K562 treated with DMSO at 1 percent for 4 hours (cell line): Measurements from ENCODE around the gene CLCA2. TPM values are rescaled to one million over a fixed set of nuclear protein-coding genes. Genes with fewer than 3 reads are reported as not detected.

Source experiments
- total RNA-seq: library from RNA; unstranded; fragments of 300-600 nt; gene quantifications from 2 replicates; pipeline ENCODE4 v1.2.3, GENCODE V29; 2022; ENCODE audit not compliant: insufficient read depth

Gene CLCA2, protein sequence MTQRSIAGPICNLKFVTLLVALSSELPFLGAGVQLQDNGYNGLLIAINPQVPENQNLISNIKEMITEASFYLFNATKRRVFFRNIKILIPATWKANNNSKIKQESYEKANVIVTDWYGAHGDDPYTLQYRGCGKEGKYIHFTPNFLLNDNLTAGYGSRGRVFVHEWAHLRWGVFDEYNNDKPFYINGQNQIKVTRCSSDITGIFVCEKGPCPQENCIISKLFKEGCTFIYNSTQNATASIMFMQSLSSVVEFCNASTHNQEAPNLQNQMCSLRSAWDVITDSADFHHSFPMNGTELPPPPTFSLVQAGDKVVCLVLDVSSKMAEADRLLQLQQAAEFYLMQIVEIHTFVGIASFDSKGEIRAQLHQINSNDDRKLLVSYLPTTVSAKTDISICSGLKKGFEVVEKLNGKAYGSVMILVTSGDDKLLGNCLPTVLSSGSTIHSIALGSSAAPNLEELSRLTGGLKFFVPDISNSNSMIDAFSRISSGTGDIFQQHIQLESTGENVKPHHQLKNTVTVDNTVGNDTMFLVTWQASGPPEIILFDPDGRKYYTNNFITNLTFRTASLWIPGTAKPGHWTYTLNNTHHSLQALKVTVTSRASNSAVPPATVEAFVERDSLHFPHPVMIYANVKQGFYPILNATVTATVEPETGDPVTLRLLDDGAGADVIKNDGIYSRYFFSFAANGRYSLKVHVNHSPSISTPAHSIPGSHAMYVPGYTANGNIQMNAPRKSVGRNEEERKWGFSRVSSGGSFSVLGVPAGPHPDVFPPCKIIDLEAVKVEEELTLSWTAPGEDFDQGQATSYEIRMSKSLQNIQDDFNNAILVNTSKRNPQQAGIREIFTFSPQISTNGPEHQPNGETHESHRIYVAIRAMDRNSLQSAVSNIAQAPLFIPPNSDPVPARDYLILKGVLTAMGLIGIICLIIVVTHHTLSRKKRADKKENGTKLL
- not detected in 2 replicates for total RNA-seq

DNA sequence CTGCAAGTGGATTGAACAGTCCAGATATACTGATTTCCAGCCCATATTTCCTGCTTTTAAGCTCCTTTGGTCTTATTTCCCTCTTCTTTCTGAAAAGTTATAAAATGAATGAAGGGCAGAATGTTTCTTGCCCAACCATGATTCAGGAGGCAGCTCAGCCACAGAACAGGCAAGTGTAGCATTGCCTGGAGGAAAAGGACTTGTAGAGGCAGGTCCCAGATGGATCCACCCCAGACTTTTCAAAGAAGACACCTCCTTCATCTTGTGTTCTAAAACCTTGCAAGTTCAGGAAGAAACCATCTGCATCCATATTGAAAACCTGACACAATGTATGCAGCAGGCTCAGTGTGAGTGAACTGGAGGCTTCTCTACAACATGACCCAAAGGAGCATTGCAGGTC, at the start of gene CLCA2:
TSS of gene CLCA2 (plus strand) at position 299 of the 400 bp plus-strand sequence. CDS start at position 376, 77 bp downstream.

DNA sequence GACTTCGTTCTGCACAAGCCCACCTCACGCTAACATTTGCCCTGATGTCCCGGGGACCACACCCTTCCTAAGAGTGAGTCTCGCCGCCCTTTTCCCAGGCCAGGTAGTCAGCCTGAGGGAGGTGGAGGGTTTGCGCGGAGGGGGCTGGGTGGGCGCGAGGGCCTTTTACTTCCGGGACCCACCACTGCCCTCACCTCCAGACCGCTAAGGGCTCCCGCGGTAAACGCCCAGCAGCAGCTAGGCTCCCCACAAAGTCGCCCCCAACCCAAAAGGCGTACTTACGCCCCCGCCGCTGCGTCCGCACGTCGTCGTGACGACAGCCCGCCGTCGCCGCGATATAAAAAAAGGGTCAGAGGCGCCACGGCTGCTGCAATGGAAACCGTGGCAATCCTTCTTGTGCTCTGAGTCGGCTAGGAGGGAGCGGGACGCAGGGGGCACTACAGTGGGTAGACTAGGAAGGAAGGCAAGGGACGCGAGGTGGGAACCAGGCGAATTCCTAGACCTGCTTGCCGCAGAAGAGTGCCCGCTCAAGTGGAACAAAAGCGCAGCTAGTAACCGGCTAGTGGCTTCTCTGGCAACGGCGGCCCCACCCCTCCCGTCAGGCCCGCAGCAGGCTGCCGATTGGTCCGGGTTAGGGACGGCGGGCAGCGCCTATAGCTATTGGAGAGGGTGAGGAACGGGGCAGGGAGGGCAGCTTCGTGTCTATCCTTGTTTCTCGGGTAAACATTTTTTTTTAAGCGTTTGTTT, 28.0 kb upstream of the CLCA2 start, which contains the start of gene ODF2L:
TSS of gene ODF2L (minus strand) at position 573 of the 747 bp plus-strand sequence. CDS start 9,296 bp downstream, outside the sequence.

GRCh38 chr1:86468501-86468977, 44.6 kb downstream of the CLCA2 start, which contains the start of gene CLCA1:
Gene CLCA1, plus strand, starts transcription at chr1:86468927. Its CDS starts 45 bp downstream, at chr1:86468972.

Other genes with a start within 250 kb of the CLCA2 start
- gene ODF2L, start 27.8 kb upstream of the CLCA2 start, total RNA-seq = 1.1 and 2.0 TPM in 2 replicates
- 0.30 TPM in 1 of 2 replicates, not detected in the other for gene CLCA1, start 44.8 kb downstream of the CLCA2 start, total RNA-seq
- not detected in 2 replicates for gene CLCA4, start 122.9 kb downstream of the CLCA2 start, total RNA-seq